K562 (cell line): Measurements from ENCODE around the gene HSD3B7. TPM values are rescaled to one million over a fixed set of nuclear protein-coding genes. Genes with fewer than 3 reads are reported as not detected.
A peak's percentile ranks its signal among the peaks of the same experiment; 100 is the strongest.

Source experiments
- ASH1L ChIP-seq: fragments of 450-650 bp; IDR thresholded peaks from 2 replicates; pipeline ENCODE4 v1.6.1; 2018; ENCODE audit warnings: borderline replicate concordance, mild to moderate bottlenecking, low read depth; ENCODE audit not compliant: partially characterized antibody
- CCNT2 ChIP-seq: IDR thresholded peaks from 2 replicates; pipeline ENCODE4 v1.6.1; 2011; ENCODE audit warnings: borderline replicate concordance, low read depth, mild to moderate bottlenecking, moderate library complexity, mixed read lengths, low read length; ENCODE audit not compliant: insufficient read length; ENCODE audit errors: extremely low read depth
- MXI1 ChIP-seq: IDR thresholded peaks from 2 replicates; pipeline ENCODE4 v1.6.1; 2011; ENCODE audit warnings: low read depth, mild to moderate bottlenecking, improper control_type of control experiment, low read length
- NFYB ChIP-seq: IDR thresholded peaks from 2 replicates; pipeline ENCODE4 v1.6.1; 2011; ENCODE audit warnings: mild to moderate bottlenecking, moderate library complexity; ENCODE audit not compliant: insufficient read length; ENCODE audit errors: extremely low read depth
- NONO ChIP-seq, 2 experiments: fragments of 200-400 bp in 1 of 2; fragments of 450-650 bp in 1 of 2; formaldehyde crosslinking in 1 of 2; IDR thresholded peaks; 2 replicates each; pipeline ENCODE4 v1.6.1; 2017; ENCODE audit warnings: low read depth in 2 of 2, mild to moderate bottlenecking in 2 of 2, moderate library complexity in 2 of 2, low read length in 1 of 2
- POLR3G ChIP-seq: IDR thresholded peaks from 2 replicates; pipeline ENCODE4 v1.6.1; 2011; ENCODE audit not compliant: insufficient read length, insufficient replicate concordance; ENCODE audit errors: extremely low read depth
- SNAPC5 ChIP-seq: fragments of 250-450 bp; sonication (Bioruptor Pico); IDR thresholded peaks from 2 replicates; pipeline ENCODE4 v1.8.0; 2021; ENCODE audit warnings: moderate library complexity, mild to moderate bottlenecking, inconsistent platforms
- SRF ChIP-seq, 2 experiments: fragments of 250-450, 450-650 bp in 1 of 2; sonication (Bioruptor Pico) in 1 of 2; sonication (generic) in 1 of 2; formaldehyde crosslinking; IDR thresholded peaks; 2 replicates each; pipeline versions ENCODE4 v1.5.0 to v1.5.1; 2020 to 2022; ENCODE audit warnings: mild to moderate bottlenecking in 1 of 2, missing genetic modification reagents in 1 of 2
- STAT6 ChIP-seq: sonication (generic); formaldehyde crosslinking; IDR thresholded peaks from 2 replicates; pipeline ENCODE4 v1.8.1; 2023; ENCODE audit warnings: mild to moderate bottlenecking, missing genetic modification reagents
- TFE3 ChIP-seq: fragments of 450-650 bp; formaldehyde crosslinking; IDR thresholded peaks from 2 replicates; pipeline ENCODE4 v1.4.0; 2020; ENCODE audit warnings: mild to moderate bottlenecking, mixed read lengths
- THAP12 ChIP-seq: fragments of 250-450 bp; sonication (Bioruptor Pico); IDR thresholded peaks from 2 replicates; pipeline ENCODE4 v1.9.0; 2021; ENCODE audit warnings: mild to moderate bottlenecking, inconsistent platforms
- XRCC5 ChIP-seq: fragments of 200-400 bp; formaldehyde crosslinking; IDR thresholded peaks from 2 replicates; pipeline ENCODE4 v1.6.1; 2017; ENCODE audit warnings: low read depth, mild to moderate bottlenecking, low read length
- YY1 ChIP-seq, 3 experiments: IDR thresholded peaks; 2 replicates each; pipeline ENCODE4 v1.6.1; 2011; ENCODE audit warnings: low read length in 2 of 3, mild to moderate bottlenecking in 2 of 3, moderate library complexity in 2 of 3, borderline replicate concordance in 1 of 3, control low read depth in 1 of 3, low read depth in 1 of 3; ENCODE audit not compliant: insufficient read depth in 3 of 3, insufficient replicate concordance in 2 of 3, control insufficient read depth in 1 of 3, insufficient read length in 1 of 3; ENCODE audit errors: extremely low read depth in 1 of 3
- ZBTB1 ChIP-seq: sonication (generic); formaldehyde crosslinking; IDR thresholded peaks from 2 replicates; pipeline ENCODE4 v1.8.1; 2023; ENCODE audit warnings: missing genetic modification reagents, low read depth, mild to moderate bottlenecking, borderline replicate concordance
- ZNF143 ChIP-seq: sonication (generic); formaldehyde crosslinking; IDR thresholded peaks from 2 replicates; pipeline ENCODE4 v1.9.0; 2022; ENCODE audit warnings: mild to moderate bottlenecking, missing genetic modification reagents
- ZNF146 ChIP-seq: IDR thresholded peaks from one replicate; pipeline ENCODE4 v1.6.1; 2018; ENCODE audit warnings: missing compliant biosample characterization; ENCODE audit not compliant: unreplicated experiment
- ZNF561 ChIP-seq: fragments of 450-650 bp; formaldehyde crosslinking; conservative IDR thresholded peaks from 2 replicates; pipeline ENCODE4 v1.4.0; 2020; ENCODE audit warnings: mild to moderate bottlenecking, moderate library complexity
- polyA plus RNA-seq, 8 experiments: library from polyadenylated mRNA; depleted of rRNA in 4 of 8; stranded (reverse) in 5 of 8; unstranded in 3 of 8; fragments of >200 nt; fragmentation: Nextera tagmentation in 2 of 8; fragmentation: Illumina TruSeq in 1 of 8; extraction: Ambion mirVana in 2 of 8; extraction: Trizol in 1 of 8; gene quantifications; 2 replicates each; pipeline versions ENCODE4 v1.2.1 to v1.2.3, GENCODE V29; 2011 to 2014; ENCODE audit warnings: inconsistent platforms in 1 of 8, missing spikeins in 1 of 8
- total RNA-seq, 7 experiments: library from RNA; depleted of rRNA in 6 of 7; stranded (reverse); fragments of >200 nt in 6 of 7; fragmentation: Illumina TruSeq in 2 of 7; extraction: Trizol in 2 of 7; gene quantifications; 2 replicates each; pipeline versions ENCODE4 v1.2.1 to v1.2.3, GENCODE V29; 2011 to 2021; ENCODE audit warnings: low replicate concordance in 1 of 7

The HSD3B7 gene
- total and polyA plus RNA-seq, 9 of the 15 experiments (the other 6 are each of a cell fraction or from before 2014, with no cell fraction given): 5.4 to 49.1 (median 23.0) TPM

- TF ChIP-seq ZBTB1 (CRISPR knock-in tag): no peak
- no peak for TF ChIP-seq THAP12 (CRISPR knock-in tag)
- no peak for TF ChIP-seq ZNF146 (CRISPR knock-in tag)
- TF ChIP-seq POLR3G: no peak
- TF ChIP-seq SNAPC5: no peak
- TF ChIP-seq NONO (IDR thresholded peaks at IDR 0.05; ENCODE audit: low read depth in 2 of 2, low read length in 1 of 2): no peak
- TF ChIP-seq ASH1L: no peak
- TF ChIP-seq YY1 (IDR thresholded peaks at IDR 0.05; ENCODE audit: borderline replicate concordance in 1 of 3, control insufficient read depth in 1 of 3, extremely low read depth in 1 of 3, insufficient read depth in 3 of 3, insufficient read length in 1 of 3, insufficient replicate concordance in 2 of 3, low read depth in 1 of 3, low read length in 2 of 3): peak in 2 of 3 experiments; percentile 27 to 78
- no peak for TF ChIP-seq SRF (CRISPR knock-in tag; IDR thresholded peaks at IDR 0.05)
- TF ChIP-seq TFE3 (CRISPR knock-in tag): no peak
- no peak; the same call in 1 of the 2 replicates for TF ChIP-seq ZNF143 (CRISPR knock-in tag)
- TF ChIP-seq STAT6 (CRISPR knock-in tag): no peak
- TF ChIP-seq CCNT2: no peak
- no peak for TF ChIP-seq XRCC5
- no peak for TF ChIP-seq MXI1
- no peak for TF ChIP-seq ZNF561 (CRISPR knock-in tag)
- TF ChIP-seq NFYB: no peak
These were observed 558 bp downstream of the HSD3B7 start (continued) for GRCh38 chr16:30985401-30986128.
